ENCODE data around the gene ARHGEF40. TPM values are rescaled to one million over a fixed set of nuclear protein-coding genes. Genes with fewer than 3 reads are reported as not detected.

ARHGEF40 gene
- polyA plus RNA-seq, 1 donor (not counting 4 experiments of a cell fraction or from before 2014, with no cell fraction given) = 8.7 TPM

DNA sequence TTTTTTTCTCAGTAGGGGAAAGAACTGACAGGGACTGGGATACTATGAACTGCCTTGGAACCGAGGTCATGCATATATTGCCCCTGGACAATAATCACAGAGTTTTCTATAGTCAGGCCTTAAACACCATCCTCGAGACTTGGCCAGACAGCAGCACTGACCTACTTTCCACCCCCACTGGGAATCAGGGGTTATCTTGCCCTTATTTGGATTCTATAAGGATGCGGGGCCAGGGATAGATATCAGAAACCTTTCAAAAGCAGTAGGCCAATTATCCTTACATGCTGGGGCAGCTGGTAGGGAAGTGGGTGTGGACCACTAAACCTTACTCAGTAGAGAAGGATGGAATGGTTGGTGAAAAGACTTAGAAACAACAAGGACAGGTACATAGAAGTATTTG is 26.3 kb downstream of the ARHGEF40 start:
- no peak for DNase-seq (ENCODE audit: low read depth, low spot score)
- H3K9me3 ChIP-seq (ENCODE audit: control insufficient read depth, low read depth, low read length) = no peaks in the 10 kb centered on the region
- H3K4me2 ChIP-seq (ENCODE audit: control insufficient read depth, extremely low read depth, insufficient read depth, low read depth, low read length) = peak overlapping the region; percentile 87
- no peak for FAIRE-seq
- peaks cover 7 to 14% of the 10 kb centered on the region in 2 experiments for H3K36me3 ChIP-seq (ENCODE audit: control insufficient read depth in 2 of 2, extremely low read depth in 1 of 2, insufficient read depth in 2 of 2, low read length in 2 of 2)
- no peaks in the 10 kb centered on the region for H3K9me1 ChIP-seq (ENCODE audit: control insufficient read depth, extremely low read depth, insufficient read depth, low read length)
- no peak for TF ChIP-seq EZH2 (IDR thresholded peaks at IDR 0.05; ENCODE audit: low read length)
- TF ChIP-seq, protein P1, sequence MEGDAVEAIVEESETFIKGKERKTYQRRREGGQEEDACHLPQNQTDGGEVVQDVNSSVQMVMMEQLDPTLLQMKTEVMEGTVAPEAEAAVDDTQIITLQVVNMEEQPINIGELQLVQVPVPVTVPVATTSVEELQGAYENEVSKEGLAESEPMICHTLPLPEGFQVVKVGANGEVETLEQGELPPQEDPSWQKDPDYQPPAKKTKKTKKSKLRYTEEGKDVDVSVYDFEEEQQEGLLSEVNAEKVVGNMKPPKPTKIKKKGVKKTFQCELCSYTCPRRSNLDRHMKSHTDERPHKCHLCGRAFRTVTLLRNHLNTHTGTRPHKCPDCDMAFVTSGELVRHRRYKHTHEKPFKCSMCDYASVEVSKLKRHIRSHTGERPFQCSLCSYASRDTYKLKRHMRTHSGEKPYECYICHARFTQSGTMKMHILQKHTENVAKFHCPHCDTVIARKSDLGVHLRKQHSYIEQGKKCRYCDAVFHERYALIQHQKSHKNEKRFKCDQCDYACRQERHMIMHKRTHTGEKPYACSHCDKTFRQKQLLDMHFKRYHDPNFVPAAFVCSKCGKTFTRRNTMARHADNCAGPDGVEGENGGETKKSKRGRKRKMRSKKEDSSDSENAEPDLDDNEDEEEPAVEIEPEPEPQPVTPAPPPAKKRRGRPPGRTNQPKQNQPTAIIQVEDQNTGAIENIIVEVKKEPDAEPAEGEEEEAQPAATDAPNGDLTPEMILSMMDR (optimal IDR thresholded peaks at IDR 0.05 in 1 of 3, IDR thresholded peaks at IDR 0.05 in 1 of 3, conservative IDR thresholded peaks at IDR 0.05 in 1 of 3; ENCODE audit: extremely low read depth in 1 of 3, insufficient read depth in 2 of 3, low read length in 3 of 3) = no peak
- peak overlapping the region; percentile 66 for H3K27ac ChIP-seq (ENCODE audit: control insufficient read depth, insufficient read depth, low read length)
- peaks cover 39% of the 10 kb centered on the region for H3K79me2 ChIP-seq (ENCODE audit: control insufficient read depth, insufficient read depth, low read length)
- peaks cover 39% of the 10 kb centered on the region for H3K4me1 ChIP-seq (ENCODE audit: control insufficient read depth, extremely low read depth, insufficient read depth, low read length)
- peak overlapping the region in 1 of 3 experiments; percentile 64 for H3K4me3 ChIP-seq (ENCODE audit: control insufficient read depth in 2 of 3, extremely low read depth in 1 of 3, insufficient read depth in 2 of 3, low read depth in 1 of 3, low read length in 3 of 3)
- H4K20me1 ChIP-seq (ENCODE audit: control insufficient read depth, extremely low read depth, insufficient read depth, low read length) = peaks cover 4% of the 10 kb centered on the region
- no peak overlapping the region for H3K9ac ChIP-seq (ENCODE audit: control insufficient read depth, extremely low read depth, insufficient read depth, low read length)
- H2AFZ ChIP-seq (ENCODE audit: control insufficient read depth, low read length) = no peak overlapping the region
- dilution Hi-C loops (cut with MboI; ENCODE audit: extremely low pct_ligation_motif_present, low sequenced_read_pairs) = no loop called here
- H3K27me3 ChIP-seq (ENCODE audit: control insufficient read depth, extremely low read depth, insufficient read depth, low read length) = no peaks in the 10 kb centered on the region

DNA sequence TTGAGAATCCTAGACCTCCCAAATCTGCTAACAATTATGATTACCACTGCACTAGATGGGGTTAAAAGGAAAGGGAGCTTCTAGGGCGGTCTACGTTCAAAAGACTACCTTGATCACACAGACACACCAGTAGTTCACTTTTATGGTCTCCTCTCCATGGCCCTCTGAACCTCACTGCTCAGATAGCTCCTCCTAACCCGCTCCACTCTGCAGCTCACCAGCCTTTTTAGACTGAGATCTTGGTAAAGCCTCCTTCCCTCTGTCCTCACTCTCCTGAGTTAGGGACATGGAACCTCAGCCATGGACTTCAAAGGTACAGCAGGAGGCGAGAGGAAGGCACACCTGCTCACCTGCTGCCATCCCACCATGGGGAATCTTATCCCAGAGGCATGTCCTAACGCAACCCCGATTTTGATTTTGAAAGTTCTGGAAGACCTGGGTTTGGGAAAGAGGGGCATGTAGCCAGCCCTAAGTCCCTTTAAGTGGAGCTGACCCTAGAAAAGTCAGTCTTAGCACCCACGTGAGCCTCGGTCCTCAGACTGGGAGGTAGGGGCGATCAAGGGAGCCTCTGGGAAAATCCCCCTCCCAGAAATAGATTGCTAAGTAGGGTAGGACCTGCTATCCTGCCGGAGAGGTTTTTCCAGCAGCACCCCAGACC is 27.0 kb downstream of the ARHGEF40 start:
- Histone ChIP-seq H3K9me1 (ENCODE audit: control insufficient read depth, extremely low read depth, insufficient read depth, low read length) (no peaks in the 10 kb centered on the region), H3K4me2 (ENCODE audit: control insufficient read depth, extremely low read depth, insufficient read depth, low read depth, low read length) (peak overlapping the region; percentile 87), H3K36me3 (ENCODE audit: control insufficient read depth in 2 of 2, extremely low read depth in 1 of 2, insufficient read depth in 2 of 2, low read length in 2 of 2) (peaks cover 5 to 14% of the 10 kb centered on the region in 2 experiments), H3K9ac (ENCODE audit: control insufficient read depth, extremely low read depth, insufficient read depth, low read length) (peak overlapping the region; percentile 63), H3K27ac (ENCODE audit: control insufficient read depth, insufficient read depth, low read length) (peak overlapping the region; percentile 66), H2AFZ (ENCODE audit: control insufficient read depth, low read length) (no peak overlapping the region), H3K4me1 (ENCODE audit: control insufficient read depth, extremely low read depth, insufficient read depth, low read length) (peaks cover 45% of the 10 kb centered on the region), H3K79me2 (ENCODE audit: control insufficient read depth, insufficient read depth, low read length) (peaks cover 39% of the 10 kb centered on the region), H3K4me3 (ENCODE audit: control insufficient read depth in 2 of 3, extremely low read depth in 1 of 3, insufficient read depth in 2 of 3, low read depth in 1 of 3, low read length in 3 of 3) (peak overlapping the region; percentile 47 to 76 (median 64)), H3K27me3 (ENCODE audit: control insufficient read depth, extremely low read depth, insufficient read depth, low read length) (no peaks in the 10 kb centered on the region), H4K20me1 (ENCODE audit: control insufficient read depth, extremely low read depth, insufficient read depth, low read length) (peaks cover 4% of the 10 kb centered on the region), H3K9me3 (ENCODE audit: control insufficient read depth, low read depth, low read length) (no peaks in the 10 kb centered on the region)
- FAIRE-seq = no peak
- DNase-seq (ENCODE audit: low read depth, low spot score) = no peak
- dilution Hi-C loops (cut with MboI; ENCODE audit: extremely low pct_ligation_motif_present, low sequenced_read_pairs) = no loop called here
- TF ChIP-seq, protein P1 (optimal IDR thresholded peaks at IDR 0.05 in 1 of 3, IDR thresholded peaks at IDR 0.05 in 1 of 3, conservative IDR thresholded peaks at IDR 0.05 in 1 of 3; ENCODE audit: extremely low read depth in 1 of 3, insufficient read depth in 2 of 3, low read length in 3 of 3) = no peak
- no peak for TF ChIP-seq EZH2 (IDR thresholded peaks at IDR 0.05; ENCODE audit: low read length)
